ENCODE data around the gene KCNIP4. TPM values are rescaled to one million over a fixed set of nuclear protein-coding genes. Genes with fewer than 3 reads are reported as not detected.

The KCNIP4 gene
- total RNA-seq, 4 donors from 2014 or later = 1.3 to 11.1 TPM; not detected in 2

GRCh38 chr4:21768349-21769310 is 179.9 kb downstream of the KCNIP4 start:
- Histone ChIP-seq H3K9me3 (no peaks in the 10 kb centered on the region), H3K4me3 (no peak overlapping the region), H3K27me3 (no peaks in the 10 kb centered on the region), H3K36me3 (no peaks in the 10 kb centered on the region), H3K4me1 (no peaks in the 10 kb centered on the region), H3K27ac (no peak overlapping the region)
- intact Hi-C loops (cut with DNase I; ENCODE audit: low total_unique reads) = loop anchor here (5.0 kb wide), 1 partner anchor 256 kb away; no protein-coding TSS in a partner anchor
- DNase-seq = peak in 1 of 2 donors; percentile 24
- TF ChIP-seq, protein P1, sequence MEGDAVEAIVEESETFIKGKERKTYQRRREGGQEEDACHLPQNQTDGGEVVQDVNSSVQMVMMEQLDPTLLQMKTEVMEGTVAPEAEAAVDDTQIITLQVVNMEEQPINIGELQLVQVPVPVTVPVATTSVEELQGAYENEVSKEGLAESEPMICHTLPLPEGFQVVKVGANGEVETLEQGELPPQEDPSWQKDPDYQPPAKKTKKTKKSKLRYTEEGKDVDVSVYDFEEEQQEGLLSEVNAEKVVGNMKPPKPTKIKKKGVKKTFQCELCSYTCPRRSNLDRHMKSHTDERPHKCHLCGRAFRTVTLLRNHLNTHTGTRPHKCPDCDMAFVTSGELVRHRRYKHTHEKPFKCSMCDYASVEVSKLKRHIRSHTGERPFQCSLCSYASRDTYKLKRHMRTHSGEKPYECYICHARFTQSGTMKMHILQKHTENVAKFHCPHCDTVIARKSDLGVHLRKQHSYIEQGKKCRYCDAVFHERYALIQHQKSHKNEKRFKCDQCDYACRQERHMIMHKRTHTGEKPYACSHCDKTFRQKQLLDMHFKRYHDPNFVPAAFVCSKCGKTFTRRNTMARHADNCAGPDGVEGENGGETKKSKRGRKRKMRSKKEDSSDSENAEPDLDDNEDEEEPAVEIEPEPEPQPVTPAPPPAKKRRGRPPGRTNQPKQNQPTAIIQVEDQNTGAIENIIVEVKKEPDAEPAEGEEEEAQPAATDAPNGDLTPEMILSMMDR (IDR thresholded peaks at IDR 0.05) = peak; percentile 69 to 80 (median 74)
- TF ChIP-seq POLR2A (IDR thresholded peaks at IDR 0.05) = no peak

DNA sequence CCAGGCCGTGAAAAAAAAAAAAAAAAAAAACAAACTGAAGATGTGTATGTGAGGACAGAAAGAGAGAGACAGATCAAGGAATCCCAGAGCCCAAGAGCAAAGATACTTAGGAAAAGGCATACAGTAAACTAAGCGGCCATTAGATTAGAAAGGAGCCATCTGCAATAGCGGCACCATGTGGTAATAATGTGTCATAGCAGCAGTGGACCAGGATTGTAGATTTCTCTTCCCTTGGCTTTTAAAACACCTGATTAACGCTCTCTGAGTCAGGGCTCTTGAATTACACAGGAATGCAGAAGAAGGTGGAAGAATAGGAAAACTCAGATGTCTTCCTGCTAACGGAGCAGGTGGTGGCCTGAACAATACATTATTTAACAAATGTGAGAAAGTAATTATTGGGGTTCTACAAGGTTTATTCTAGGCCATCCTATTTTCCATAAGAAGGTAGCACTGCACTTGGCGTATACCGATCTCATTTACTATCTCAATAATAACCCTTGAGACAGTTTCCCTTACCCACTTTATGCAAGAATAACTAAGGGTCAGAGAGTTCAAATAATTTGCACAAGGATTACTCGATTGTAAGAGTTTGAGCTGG is 182.7 kb downstream of the KCNIP4 start:
- peak in 1 of 2 donors; percentile 26 for DNase-seq
- Histone ChIP-seq H3K27me3 (no peaks in the 10 kb centered on the region), H3K9me3 (no peaks in the 10 kb centered on the region), H3K4me1 (no peaks in the 10 kb centered on the region), H3K4me3 (no peak overlapping the region), H3K27ac (no peak overlapping the region), H3K36me3 (no peaks in the 10 kb centered on the region)
- intact Hi-C loops (cut with DNase I; ENCODE audit: low total_unique reads) = loop anchor here (5.0 kb wide), 1 partner anchor 254 kb away; no protein-coding TSS in a partner anchor
- no peak for TF ChIP-seq POLR2A (IDR thresholded peaks at IDR 0.05)
- TF ChIP-seq, protein P1 (IDR thresholded peaks at IDR 0.05) = peak; percentile 64 to 78 (median 74)

DNA sequence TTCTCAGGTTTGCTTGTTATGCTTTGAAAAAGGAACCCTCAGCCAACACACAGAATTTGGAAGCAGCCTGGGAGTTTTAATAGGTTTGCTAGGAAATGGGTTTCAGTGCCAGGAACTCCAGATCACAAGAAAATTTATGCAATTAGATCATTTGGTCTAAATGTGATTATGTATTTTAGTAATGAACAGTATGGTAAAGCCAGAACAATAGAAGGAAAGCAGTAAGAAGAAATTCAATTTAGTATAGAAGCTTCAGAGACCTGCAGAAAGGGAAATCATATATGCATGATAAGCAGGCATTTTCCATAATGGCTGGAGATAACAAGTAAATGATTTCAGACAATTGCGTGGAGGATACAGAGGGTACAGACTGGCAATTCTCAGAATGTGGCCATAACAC is 184.7 kb downstream of the KCNIP4 start:
- Histone ChIP-seq H3K27ac (no peak overlapping the region), H3K4me3 (no peak overlapping the region), H3K4me1 (no peaks in the 10 kb centered on the region), H3K9me3 (no peaks in the 10 kb centered on the region), H3K36me3 (no peaks in the 10 kb centered on the region), H3K27me3 (no peaks in the 10 kb centered on the region)
- TF ChIP-seq POLR2A (IDR thresholded peaks at IDR 0.05) = no peak
- TF ChIP-seq, protein P1 (IDR thresholded peaks at IDR 0.05) = no peak
- intact Hi-C loops (cut with DNase I; ENCODE audit: low total_unique reads) = no loop called here
- DNase-seq = no peak

DNA sequence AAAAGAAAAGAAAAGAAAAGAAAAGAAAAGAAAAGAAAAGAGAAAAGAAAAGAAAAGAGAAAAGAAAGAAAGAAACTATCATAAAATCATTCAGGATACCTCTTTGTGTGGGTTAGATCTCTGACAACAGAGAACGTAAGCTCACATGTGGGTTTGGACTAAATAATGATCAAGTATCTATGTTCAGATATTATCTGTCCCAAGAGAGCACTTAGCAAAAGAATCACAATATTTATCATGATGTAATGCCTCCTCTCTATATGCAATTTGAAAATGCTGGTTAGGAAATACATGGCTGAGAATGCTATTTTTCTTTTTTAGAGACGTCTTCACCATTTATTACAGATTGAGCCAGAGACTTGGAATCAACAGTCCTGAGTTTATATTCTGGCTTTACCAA is 191.3 kb downstream of the KCNIP4 start:
- H3K9me3 ChIP-seq = no peaks in the 10 kb centered on the region
- intact Hi-C loops (cut with DNase I; ENCODE audit: low total_unique reads) = no loop called here
- no peaks in the 10 kb centered on the region for H3K4me1 ChIP-seq
- no peaks in the 10 kb centered on the region for H3K36me3 ChIP-seq
- DNase-seq = no peak
- H3K27me3 ChIP-seq = no peaks in the 10 kb centered on the region
- H3K4me3 ChIP-seq = no peak overlapping the region
- TF ChIP-seq, protein P1 (IDR thresholded peaks at IDR 0.05) = no peak
- no peak for TF ChIP-seq POLR2A (IDR thresholded peaks at IDR 0.05)
- no peak overlapping the region for H3K27ac ChIP-seq
